ENCODE measurements around the gene GJB3.
"Not testable (repeated sequence)": the region's sequence is repeated elsewhere in the genome, so short reads cannot be mapped to it uniquely, and the experiment has no call there.

The GJB3 gene

GRCh38 chr1:34781071-34781843 lies at the start of gene GJB3:
GJB3 (plus strand) TSS chr1:34781214; CDS start chr1:34784763, 3,549 bp downstream.
- peak; percentile 58 for DNase-seq (ENCODE audit: low spot score)

GRCh38 chr1:34732831-34733230 lies 48.2 kb upstream of the GJB3 start:
- not testable (repeated sequence) for DNase-seq (ENCODE audit: low spot score)

- no peak for DNase-seq (ENCODE audit: low spot score)
These were observed 44.3 kb upstream of the GJB3 start for GRCh38 chr1:34736692-34737091.

- DNase-seq (ENCODE audit: low spot score), result not testable (repeated sequence)
These were observed 43.8 kb upstream of the GJB3 start for GRCh38 chr1:34737236-34737635.

- no peak for DNase-seq (ENCODE audit: low spot score)
These were observed 41.4 kb upstream of the GJB3 start for GRCh38 chr1:34739613-34740012.

GRCh38 chr1:34740161-34740868 lies 40.7 kb upstream of the GJB3 start:
- DNase-seq (ENCODE audit: low spot score), result no peak

GRCh38 chr1:34742667-34743270 lies 38.2 kb upstream of the GJB3 start:
- DNase-seq (ENCODE audit: low spot score), result peak; percentile 91

- no peak for DNase-seq (ENCODE audit: low spot score)
These were observed 37.2 kb upstream of the GJB3 start for GRCh38 chr1:34743775-34744174.

- no peak for DNase-seq (ENCODE audit: low spot score)
These were observed 36.2 kb upstream of the GJB3 start for GRCh38 chr1:34744851-34745250.

- DNase-seq (ENCODE audit: low spot score), result no peak
These were observed 35.3 kb upstream of the GJB3 start for GRCh38 chr1:34745666-34746065.

- no peak for DNase-seq (ENCODE audit: low spot score)
These were observed 34.9 kb upstream of the GJB3 start for GRCh38 chr1:34746101-34746500.

- no peak for DNase-seq (ENCODE audit: low spot score)
These were observed 34.0 kb upstream of the GJB3 start for GRCh38 chr1:34746785-34747637.

GRCh38 chr1:34747638-34747941 lies 33.4 kb upstream of the GJB3 start:
- DNase-seq (ENCODE audit: low spot score), result no peak

- no peak for DNase-seq (ENCODE audit: low spot score)
These were observed 31.0 kb upstream of the GJB3 start for GRCh38 chr1:34749992-34750391.

- no peak for DNase-seq (ENCODE audit: low spot score)
These were observed 30.4 kb upstream of the GJB3 start for GRCh38 chr1:34750610-34751009.

GRCh38 chr1:34753163-34753562 lies 27.9 kb upstream of the GJB3 start:
- DNase-seq (ENCODE audit: low spot score), result no peak

- no peak for DNase-seq (ENCODE audit: low spot score)
These were observed 25.9 kb upstream of the GJB3 start, which contains the start of gene GJB5 for GRCh38 chr1:34754964-34755637. GJB5 (plus strand) TSS chr1:34755047; CDS start chr1:34757331, 2,284 bp downstream.

- no peak for DNase-seq (ENCODE audit: low spot score)
These were observed 25.1 kb upstream of the GJB3 start for GRCh38 chr1:34755961-34756360.

GRCh38 chr1:34757386-34757785 lies 23.6 kb upstream of the GJB3 start:
- no peak for DNase-seq (ENCODE audit: low spot score)

GRCh38 chr1:34758751-34759150 lies 22.3 kb upstream of the GJB3 start:
- DNase-seq (ENCODE audit: low spot score), result no peak

GRCh38 chr1:34759503-34760357 lies 21.3 kb upstream of the GJB3 start, which contains the start of gene GJB4:
GJB4 (plus strand) TSS chr1:34759740; CDS start chr1:34761255, 1,515 bp downstream.
- DNase-seq (ENCODE audit: low spot score), result no peak
